Uterus (tissue), 4 donors: ENCODE data around the gene ZNF628. TPM values are rescaled to one million over a fixed set of nuclear protein-coding genes. Genes with fewer than 3 reads are reported as not detected.

Source experiments
- DNase-seq, 2 donors: peaks; one replicate each; pipeline ENCODE4 v3.0.0-alpha.2; 2019 to 2020
- H3K27ac ChIP-seq, 2 donors: fragments of 200-600 bp; sonication (generic); 1 replicate in 1 of 2; 2 replicates in 1 of 2; pipeline ENCODE4 v1.5.1; 2016 to 2018
- H3K27me3 ChIP-seq, 2 donors: fragments of 200-600 bp; sonication (generic); one replicate each; pipeline ENCODE4 v1.5.1; 2018 to 2019; ENCODE audit warnings: control low read depth in 1 of 2
- H3K36me3 ChIP-seq, 2 donors: fragments of 200-600 bp; sonication (generic); one replicate each; pipeline ENCODE4 v1.5.1; 2019; ENCODE audit warnings: control low read depth in 1 of 2
- H3K4me1 ChIP-seq, 2 donors: fragments of 200-600 bp; sonication (generic); one replicate each; pipeline ENCODE4 v1.5.1; 2018 to 2019; ENCODE audit warnings: control low read depth in 1 of 2
- H3K4me3 ChIP-seq, 2 donors: fragments of 200-600 bp; sonication (generic); 1 replicate in 1 of 2; 2 replicates in 1 of 2; pipeline ENCODE4 v1.5.1; 2018 to 2019; ENCODE audit warnings: mild to moderate bottlenecking in 1 of 2
- H3K9me3 ChIP-seq, 2 donors: fragments of 200-600 bp; sonication (generic); one replicate each; pipeline ENCODE4 v1.5.1; 2019; ENCODE audit warnings: control low read depth in 1 of 2
- POLR2A ChIP-seq, 2 donors: fragments of 450-650 bp; IDR thresholded peaks; one replicate each; pipeline ENCODE4 v1.6.1; 2016; ENCODE audit warnings: antibody characterized with exemption in 2 of 2, mild to moderate bottlenecking in 1 of 2, moderate library complexity in 1 of 2
- intact Hi-C: fragments of 100-400 bp; cut with DNase I; formaldehyde crosslinking; loops from one replicate; pipeline ENCODE4 v1.15.1; 2023; ENCODE audit warnings: low total_unique reads
- total RNA-seq, 4 donors: library from RNA; depleted of rRNA in 3 of 4; stranded (reverse); fragments of >200 nt in 3 of 4; gene quantifications; one replicate each; pipeline versions ENCODE4 v1.1.0 to v1.2.4, GENCODE V29; 2014 to 2023
- TF ChIP-seq, protein P1 (sequence below), 4 experiments: fragments of 200-600 bp in 2 of 4; fragments of 450-650 bp in 2 of 4; sonication (generic) in 2 of 4; IDR thresholded peaks; one replicate each; pipeline ENCODE4 v1.5.1; 2016 to 2019; ENCODE audit warnings: antibody characterized with exemption in 4 of 4, mild to moderate bottlenecking in 2 of 4, moderate library complexity in 1 of 4
- donor health status: DM: yes; HTN: yes; CAD: no.

Gene ZNF628
- total RNA-seq, 4 donors from 2014 or later, result 1.0 to 29.5 (median 11.9) TPM; not detected in 1

DNA sequence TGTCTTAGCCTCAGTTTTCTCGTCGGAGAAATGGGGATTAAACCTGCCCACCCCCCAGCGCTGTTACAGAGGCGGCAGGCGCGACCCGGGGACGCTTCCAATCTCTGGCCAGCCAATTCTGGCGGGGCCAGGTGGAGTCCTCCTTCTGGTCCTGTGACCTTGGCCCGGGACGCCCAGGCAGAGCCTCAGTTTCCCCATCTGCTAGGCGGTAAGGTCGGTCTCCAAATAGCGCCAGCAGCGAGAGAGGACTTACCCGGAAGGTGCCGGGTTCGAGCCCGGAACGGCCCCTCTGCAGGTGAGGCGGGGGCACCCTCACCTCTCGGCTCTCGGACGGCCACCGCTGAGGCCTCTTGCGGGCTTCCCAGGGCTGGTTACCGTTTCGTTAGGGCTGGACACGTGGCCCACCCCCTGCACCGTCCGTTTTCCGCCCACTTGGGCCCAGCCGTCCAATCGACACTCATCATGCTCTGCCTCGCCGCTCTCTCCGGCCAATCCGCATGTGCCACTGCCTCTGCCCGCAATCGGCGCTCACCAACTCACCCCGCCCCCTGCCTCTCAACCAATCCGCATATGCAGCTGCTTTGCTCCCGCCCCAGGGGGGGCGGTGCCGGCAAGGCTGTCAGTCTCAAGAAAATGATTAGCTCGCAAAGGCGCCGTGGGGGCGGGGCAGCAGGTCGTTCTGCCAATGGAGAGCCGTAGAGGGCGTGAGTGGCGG, 15.0 kb upstream of the ZNF628 start, which contains the start of gene ISOC2:
TSS of gene ISOC2 (minus strand) at position 384 of the 715 bp plus-strand sequence. CDS start 5,156 bp downstream, outside the sequence.
- intact Hi-C loops, result no loop called here
- Histone ChIP-seq H3K27ac (peak within 1 kb of the TSS; percentile 80 to 94), H3K4me3 (peak within 1 kb of the TSS; percentile 86 to 92), H3K27me3 (no peaks in the 10 kb centered on the region), H3K9me3 (no peaks in the 10 kb centered on the region), H3K36me3 (no peaks in the 10 kb centered on the region), H3K4me1 (peaks cover 0 to 5% of the 10 kb centered on the region in 2 donors)
- peak in 1 of 2 donors; percentile 52 for TF ChIP-seq POLR2A (IDR thresholded peaks at IDR 0.05)
- TF ChIP-seq, protein P1, sequence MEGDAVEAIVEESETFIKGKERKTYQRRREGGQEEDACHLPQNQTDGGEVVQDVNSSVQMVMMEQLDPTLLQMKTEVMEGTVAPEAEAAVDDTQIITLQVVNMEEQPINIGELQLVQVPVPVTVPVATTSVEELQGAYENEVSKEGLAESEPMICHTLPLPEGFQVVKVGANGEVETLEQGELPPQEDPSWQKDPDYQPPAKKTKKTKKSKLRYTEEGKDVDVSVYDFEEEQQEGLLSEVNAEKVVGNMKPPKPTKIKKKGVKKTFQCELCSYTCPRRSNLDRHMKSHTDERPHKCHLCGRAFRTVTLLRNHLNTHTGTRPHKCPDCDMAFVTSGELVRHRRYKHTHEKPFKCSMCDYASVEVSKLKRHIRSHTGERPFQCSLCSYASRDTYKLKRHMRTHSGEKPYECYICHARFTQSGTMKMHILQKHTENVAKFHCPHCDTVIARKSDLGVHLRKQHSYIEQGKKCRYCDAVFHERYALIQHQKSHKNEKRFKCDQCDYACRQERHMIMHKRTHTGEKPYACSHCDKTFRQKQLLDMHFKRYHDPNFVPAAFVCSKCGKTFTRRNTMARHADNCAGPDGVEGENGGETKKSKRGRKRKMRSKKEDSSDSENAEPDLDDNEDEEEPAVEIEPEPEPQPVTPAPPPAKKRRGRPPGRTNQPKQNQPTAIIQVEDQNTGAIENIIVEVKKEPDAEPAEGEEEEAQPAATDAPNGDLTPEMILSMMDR (IDR thresholded peaks at IDR 0.05), result peak in 1 of 4 experiments; percentile 1
- DNase-seq, result peak; percentile 100

DNA sequence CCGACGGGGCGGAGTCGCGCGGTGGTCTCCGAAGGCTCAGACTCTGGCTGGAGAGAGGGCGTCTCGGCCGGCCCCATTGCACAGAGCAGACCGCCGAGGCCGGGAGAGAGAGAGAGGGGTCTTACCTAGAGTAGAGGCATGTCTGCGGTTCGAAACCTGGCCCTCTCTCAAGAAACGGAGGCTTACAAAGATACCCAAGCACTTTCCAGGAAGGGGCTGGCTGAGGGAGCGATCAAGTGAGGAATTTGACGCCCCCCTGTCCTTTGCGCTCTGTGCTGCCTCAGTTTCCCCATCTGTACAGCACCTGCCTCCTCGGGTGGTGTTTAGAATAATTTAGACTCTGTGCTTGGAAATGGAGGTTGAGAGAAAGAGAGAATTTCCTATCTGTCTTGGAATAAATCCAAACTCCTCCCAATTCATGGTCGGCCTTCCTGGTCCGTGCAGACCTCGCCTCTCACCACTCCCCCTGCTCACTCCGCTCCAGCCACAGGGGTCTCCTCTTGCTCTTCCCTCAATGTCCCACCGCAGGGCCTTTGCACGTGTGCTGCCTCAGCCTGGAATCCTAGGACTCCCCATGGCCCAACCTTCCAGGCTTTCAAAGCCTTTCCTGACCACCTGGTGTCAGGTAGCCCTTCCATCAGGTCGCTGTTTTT, 14.3 kb upstream of the ZNF628 start:
- Histone ChIP-seq H3K4me3 (peak overlapping the region; percentile 44 to 58), H3K27me3 (no peaks in the 10 kb centered on the region), H3K9me3 (no peaks in the 10 kb centered on the region), H3K36me3 (no peaks in the 10 kb centered on the region), H3K27ac (peak overlapping the region; percentile 75), H3K4me1 (peaks cover 0 to 5% of the 10 kb centered on the region in 2 donors)
- peak in 1 of 2 donors; percentile 19 for TF ChIP-seq POLR2A (IDR thresholded peaks at IDR 0.05)
- TF ChIP-seq, protein P1 (IDR thresholded peaks at IDR 0.05), result no peak
- intact Hi-C loops, result no loop called here
- no peak for DNase-seq

DNA sequence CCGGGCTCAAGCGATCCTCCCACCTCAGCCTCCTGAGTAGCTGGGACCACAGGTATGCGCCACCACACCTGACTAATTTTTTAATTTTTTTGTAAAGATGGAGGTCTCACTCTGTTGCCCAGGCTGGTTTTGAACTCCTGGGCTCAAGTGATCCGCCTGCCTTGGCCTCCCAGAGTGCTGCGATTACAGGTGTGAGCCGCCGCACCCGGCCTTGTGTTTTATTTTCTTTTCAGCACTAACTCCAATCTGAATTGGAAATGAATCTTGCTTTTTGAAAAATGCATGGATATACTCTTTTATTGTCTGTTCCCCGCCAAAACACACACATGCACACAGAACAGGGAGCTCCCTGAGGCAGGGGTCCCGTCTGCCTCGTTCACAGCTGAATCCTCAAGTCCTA, 13.7 kb upstream of the ZNF628 start:
- intact Hi-C loops, result no loop called here
- Histone ChIP-seq H3K4me1 (peaks cover 0 to 5% of the 10 kb centered on the region in 2 donors), H3K36me3 (no peaks in the 10 kb centered on the region), H3K27me3 (no peaks in the 10 kb centered on the region), H3K4me3 (no peak overlapping the region), H3K27ac (no peak overlapping the region), H3K9me3 (no peaks in the 10 kb centered on the region)
- DNase-seq, result no peak
- TF ChIP-seq, protein P1 (IDR thresholded peaks at IDR 0.05), result no peak
- TF ChIP-seq POLR2A (IDR thresholded peaks at IDR 0.05), result no peak

DNA sequence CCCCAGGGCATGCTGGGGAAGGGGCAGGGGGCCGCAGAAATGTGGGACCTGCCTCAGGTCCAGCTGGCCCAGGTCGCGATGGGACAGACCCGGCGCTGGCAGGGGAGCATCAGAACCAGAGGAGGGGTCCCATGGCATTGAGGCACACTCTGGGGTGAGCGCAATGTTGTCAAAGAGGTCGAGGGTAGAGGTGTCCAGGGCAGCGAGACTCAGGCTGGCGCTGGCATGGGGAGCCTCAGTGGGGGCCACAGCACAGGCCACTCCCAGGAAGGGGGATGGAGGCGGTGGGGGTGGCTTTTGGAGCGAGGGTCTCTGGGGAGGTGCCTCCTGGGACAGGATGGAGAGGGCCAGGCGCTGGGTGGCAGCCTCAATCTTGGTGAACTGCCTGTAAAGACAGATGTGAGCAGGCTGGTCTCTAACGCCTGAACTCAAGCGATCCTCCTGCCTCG, 12.8 kb upstream of the ZNF628 start:
- intact Hi-C loops, result no loop called here
- Histone ChIP-seq H3K4me3 (no peak overlapping the region), H3K9me3 (no peaks in the 10 kb centered on the region), H3K4me1 (peaks cover 0 to 5% of the 10 kb centered on the region in 2 donors), H3K27ac (no peak overlapping the region), H3K36me3 (no peaks in the 10 kb centered on the region), H3K27me3 (no peaks in the 10 kb centered on the region)
- no peak for DNase-seq
- TF ChIP-seq POLR2A (IDR thresholded peaks at IDR 0.05), result no peak
- TF ChIP-seq, protein P1 (IDR thresholded peaks at IDR 0.05), result no peak
